GM19240 (cell line): ENCODE data around the gene VTI1A.

Source experiments
- DNase-seq: peaks from one replicate; pipeline ENCODE4 v3.0.0; 2011; ENCODE audit warnings: low spot score; ENCODE audit not compliant: insufficient read length

Gene VTI1A

GRCh38 chr10:112634096-112634830 lies 187.2 kb downstream of the VTI1A start:
- DNase-seq: no peak

GRCh38 chr10:112637901-112638300 lies 190.9 kb downstream of the VTI1A start:
- DNase-seq: no peak

- no peak for DNase-seq
Measured at GRCh38 chr10:112639298-112639697, 192.3 kb downstream of the VTI1A start.

GRCh38 chr10:112640638-112641037 lies 193.6 kb downstream of the VTI1A start:
- no peak for DNase-seq

GRCh38 chr10:112643600-112644264 lies 196.7 kb downstream of the VTI1A start:
- no peak for DNase-seq

- no peak for DNase-seq
Measured at GRCh38 chr10:112644265-112644645, 197.2 kb downstream of the VTI1A start.

- DNase-seq: no peak
Measured at GRCh38 chr10:112649006-112649821, 202.2 kb downstream of the VTI1A start.

GRCh38 chr10:112649822-112650152 lies 202.8 kb downstream of the VTI1A start:
- DNase-seq: no peak

GRCh38 chr10:112650588-112651030 lies 203.6 kb downstream of the VTI1A start:
- DNase-seq: no peak

GRCh38 chr10:112653215-112653614 lies 206.2 kb downstream of the VTI1A start:
- DNase-seq: no peak

- DNase-seq: no peak
Measured at GRCh38 chr10:112653851-112654250, 206.8 kb downstream of the VTI1A start.

- no peak for DNase-seq
Measured at GRCh38 chr10:112654794-112655193, 207.8 kb downstream of the VTI1A start.

- DNase-seq: no peak
Measured at GRCh38 chr10:112655722-112656121, 208.7 kb downstream of the VTI1A start.

GRCh38 chr10:112658465-112658864 lies 211.4 kb downstream of the VTI1A start:
- DNase-seq: no peak

GRCh38 chr10:112658900-112659638 lies 212.1 kb downstream of the VTI1A start:
- DNase-seq: no peak

GRCh38 chr10:112663234-112664125 lies 216.5 kb downstream of the VTI1A start:
- no peak for DNase-seq

GRCh38 chr10:112666094-112666493 lies 219.1 kb downstream of the VTI1A start:
- no peak for DNase-seq

GRCh38 chr10:112669989-112670388 lies 223.0 kb downstream of the VTI1A start:
- DNase-seq: no peak

- no peak for DNase-seq
Measured at GRCh38 chr10:112671743-112672142, 224.7 kb downstream of the VTI1A start.

- DNase-seq: no peak
Measured at GRCh38 chr10:112672706-112673105, 225.7 kb downstream of the VTI1A start.
